GM12875 (cell line): ENCODE results near the gene EML4.

Experiments used
- H3K4me3 ChIP-seq: one replicate; pipeline ENCODE4 v1.5.1; 2011; ENCODE audit warnings: low read depth, low read length, control low read depth
- CTCF ChIP-seq: IDR thresholded peaks from 2 replicates; pipeline ENCODE4 v1.5.1; 2011; ENCODE audit warnings: low read depth, mild to moderate bottlenecking, control low read depth, inconsistent platforms, low read length, moderate library complexity, borderline replicate concordance; ENCODE audit not compliant: insufficient read depth

Gene EML4

GRCh38 chr2:42274863-42275262, 105.7 kb downstream of the EML4 start:
- no peak overlapping the region for H3K4me3 ChIP-seq
- TF ChIP-seq CTCF: no peak

- TF ChIP-seq CTCF: no peak
Measured at GRCh38 chr2:42281416-42282081, 112.4 kb downstream of the EML4 start.

GRCh38 chr2:42284019-42284418, 114.9 kb downstream of the EML4 start:
- H3K4me3 ChIP-seq: no peak overlapping the region
- no peak for TF ChIP-seq CTCF

More at GRCh38 chr2:42281416-42282081, 112.4 kb downstream of the EML4 start:
- no peak overlapping the region for H3K4me3 ChIP-seq

- TF ChIP-seq CTCF: no peak
- no peak overlapping the region for H3K4me3 ChIP-seq
Measured at GRCh38 chr2:42286268-42286946, 117.3 kb downstream of the EML4 start.

GRCh38 chr2:42288811-42289210, 119.7 kb downstream of the EML4 start:
- no peak for TF ChIP-seq CTCF
- no peak overlapping the region for H3K4me3 ChIP-seq

GRCh38 chr2:42289222-42289621, 120.1 kb downstream of the EML4 start:
- H3K4me3 ChIP-seq: no peak overlapping the region
- no peak for TF ChIP-seq CTCF

- H3K4me3 ChIP-seq: no peak overlapping the region
- no peak for TF ChIP-seq CTCF
Measured at GRCh38 chr2:42290005-42290404, 120.9 kb downstream of the EML4 start.
